Measurements from ENCODE around the gene HOXA13.

GRCh38 chr7:27151931-27152815 lies 47.7 kb downstream of the HOXA13 start, which contains the start of gene HOXA3:
- TF ChIP-seq CTCF (IDR thresholded peaks at IDR 0.05; ENCODE audit: poor library complexity) = no peak
- peak; percentile 67 for TF ChIP-seq EZH2 (IDR thresholded peaks at IDR 0.05; ENCODE audit: borderline replicate concordance)
- no peak for TF ChIP-seq EZH2phosphoT487 (IDR thresholded peaks at IDR 0.05; ENCODE audit: low read depth, severe bottlenecking, unreplicated experiment)

Data from hepatocyte (in vitro differentiated cells).